ENCODE results near the gene PITPNC1. TPM values are rescaled to one million over a fixed set of nuclear protein-coding genes. Genes with fewer than 3 reads are reported as not detected.

PITPNC1 gene
- total RNA-seq, 1 donor from 2014 or later, result 19.3 TPM

DNA sequence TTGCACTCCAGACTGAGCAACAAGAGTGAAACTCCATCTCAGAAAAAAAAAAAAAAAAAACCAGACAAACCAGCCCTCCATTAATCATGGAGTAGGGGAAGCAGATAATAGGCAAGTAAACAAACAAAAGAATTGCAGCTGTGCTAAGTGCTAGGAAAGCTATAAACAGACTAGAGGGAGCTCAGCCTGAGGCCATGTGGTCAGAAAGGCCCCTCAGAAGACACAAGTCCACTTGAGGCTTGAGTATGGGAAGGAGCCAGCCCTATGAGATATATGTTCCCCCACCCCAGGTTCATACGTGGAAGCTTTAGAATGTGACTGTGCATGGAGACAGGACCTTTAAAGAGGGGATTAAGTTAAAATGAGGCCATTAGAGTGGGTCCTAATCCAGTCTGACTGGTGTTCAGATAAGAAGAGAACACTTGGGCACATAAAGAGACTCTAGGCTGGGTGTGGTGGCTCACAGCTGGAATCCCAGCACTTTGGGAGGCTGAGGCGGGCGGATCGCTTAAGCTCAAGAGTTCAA, 208.1 kb downstream of the PITPNC1 start:
- TF ChIP-seq, protein P1, sequence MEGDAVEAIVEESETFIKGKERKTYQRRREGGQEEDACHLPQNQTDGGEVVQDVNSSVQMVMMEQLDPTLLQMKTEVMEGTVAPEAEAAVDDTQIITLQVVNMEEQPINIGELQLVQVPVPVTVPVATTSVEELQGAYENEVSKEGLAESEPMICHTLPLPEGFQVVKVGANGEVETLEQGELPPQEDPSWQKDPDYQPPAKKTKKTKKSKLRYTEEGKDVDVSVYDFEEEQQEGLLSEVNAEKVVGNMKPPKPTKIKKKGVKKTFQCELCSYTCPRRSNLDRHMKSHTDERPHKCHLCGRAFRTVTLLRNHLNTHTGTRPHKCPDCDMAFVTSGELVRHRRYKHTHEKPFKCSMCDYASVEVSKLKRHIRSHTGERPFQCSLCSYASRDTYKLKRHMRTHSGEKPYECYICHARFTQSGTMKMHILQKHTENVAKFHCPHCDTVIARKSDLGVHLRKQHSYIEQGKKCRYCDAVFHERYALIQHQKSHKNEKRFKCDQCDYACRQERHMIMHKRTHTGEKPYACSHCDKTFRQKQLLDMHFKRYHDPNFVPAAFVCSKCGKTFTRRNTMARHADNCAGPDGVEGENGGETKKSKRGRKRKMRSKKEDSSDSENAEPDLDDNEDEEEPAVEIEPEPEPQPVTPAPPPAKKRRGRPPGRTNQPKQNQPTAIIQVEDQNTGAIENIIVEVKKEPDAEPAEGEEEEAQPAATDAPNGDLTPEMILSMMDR (IDR thresholded peaks at IDR 0.05), result no peak
- H3K27me3 Mint-ChIP-seq, result no peaks in the 10 kb centered on the region
- H3K27ac Mint-ChIP-seq, result no peak overlapping the region
- DNase-seq (no peak), ATAC-seq (ENCODE audit: low read depth) (no peak)
- CTCF ChIA-PET, result no interaction called here
- no peak overlapping the region for H3K4me3 Mint-ChIP-seq
- peaks cover 3% of the 10 kb centered on the region for H3K9me3 Mint-ChIP-seq
- H3K4me1 Mint-ChIP-seq, result peaks cover 9% of the 10 kb centered on the region
- H3K36me3 Mint-ChIP-seq (ENCODE audit: low read depth), result peaks cover 7% of the 10 kb centered on the region
- POLR2A ChIA-PET, result no interaction called here
- intact Hi-C loops (cut with micrococcal nuclease), result no loop called here

DNA sequence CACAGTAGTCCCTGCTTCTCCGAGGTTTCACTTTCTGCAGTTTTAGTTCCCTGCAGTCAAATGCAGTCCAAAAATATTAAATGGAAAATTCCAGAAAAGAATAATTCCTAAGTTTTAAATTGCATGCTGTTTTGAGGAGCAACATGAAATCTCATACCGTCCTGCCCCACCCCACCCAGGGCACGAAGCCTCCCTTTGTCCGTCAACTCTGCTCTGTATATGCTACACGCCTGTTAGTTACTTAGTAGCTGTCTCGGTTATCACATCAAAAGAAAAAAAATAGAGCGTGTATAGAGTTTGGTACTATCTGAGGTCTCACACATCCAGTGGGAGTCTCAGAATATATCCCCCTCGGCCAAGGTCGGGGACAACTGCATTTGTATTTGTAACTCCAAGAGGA, 211.2 kb downstream of the PITPNC1 start:
- H3K27ac Mint-ChIP-seq, result no peak overlapping the region
- intact Hi-C loops (cut with micrococcal nuclease), result no loop called here
- H3K27me3 Mint-ChIP-seq, result no peaks in the 10 kb centered on the region
- H3K9me3 Mint-ChIP-seq, result peaks cover 5% of the 10 kb centered on the region
- ChIA-PET CTCF (no interaction called here), POLR2A (interaction anchor here (1.1 kb wide), 1 partner anchor 9 kb away, joined by 6 read pairs; no protein-coding TSS in a partner anchor)
- H3K4me1 Mint-ChIP-seq, result peaks cover 9% of the 10 kb centered on the region
- no peak overlapping the region for H3K4me3 Mint-ChIP-seq
- TF ChIP-seq, protein P1 (IDR thresholded peaks at IDR 0.05), result no peak
- H3K36me3 Mint-ChIP-seq (ENCODE audit: low read depth), result peaks cover 5% of the 10 kb centered on the region
- DNase-seq (no peak), ATAC-seq (ENCODE audit: low read depth) (no peak)

DNA sequence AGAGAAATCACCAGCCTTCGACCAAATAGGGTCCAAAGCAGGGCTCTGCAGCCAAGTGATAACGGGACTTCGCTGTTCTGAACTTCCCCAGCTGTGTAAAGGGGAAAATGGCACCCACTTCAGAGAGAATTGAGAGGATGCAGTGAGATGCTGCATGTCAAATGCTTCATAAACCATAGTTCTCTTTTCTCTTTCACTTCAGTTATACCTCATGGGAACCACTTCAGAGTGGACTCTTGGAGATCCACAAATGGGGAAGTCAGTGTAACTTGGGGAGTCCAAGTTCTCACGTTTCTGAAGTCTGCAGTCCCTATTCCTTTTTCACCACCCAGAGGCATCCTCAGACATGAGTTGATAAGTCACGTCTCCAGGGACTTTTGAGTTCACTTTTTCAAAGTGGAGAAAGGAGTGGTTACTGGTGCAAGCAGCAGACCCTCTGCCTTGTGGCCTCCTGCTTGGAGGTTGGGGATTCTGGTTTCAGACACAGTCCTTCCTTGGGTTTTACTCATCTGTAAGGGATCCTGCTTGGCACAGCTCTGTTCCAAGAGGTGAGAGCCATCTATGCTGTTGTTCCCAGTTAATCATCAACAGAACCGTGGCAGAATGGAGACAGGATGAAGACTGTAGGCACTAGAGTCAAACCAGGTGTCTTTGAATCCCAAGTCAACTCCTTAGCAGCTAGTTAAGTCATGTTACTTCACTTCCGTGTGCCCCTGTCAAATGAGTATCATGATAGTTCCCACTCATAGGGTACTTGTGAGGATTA, 217.2 kb downstream of the PITPNC1 start:
- TF ChIP-seq, protein P1 (IDR thresholded peaks at IDR 0.05), result no peak
- ChIA-PET CTCF (no interaction called here), POLR2A (no interaction called here)
- peaks cover 2% of the 10 kb centered on the region for H3K36me3 Mint-ChIP-seq (ENCODE audit: low read depth)
- H3K4me3 Mint-ChIP-seq, result no peak overlapping the region
- intact Hi-C loops (cut with micrococcal nuclease), result no loop called here
- peaks cover 11% of the 10 kb centered on the region for H3K4me1 Mint-ChIP-seq
- H3K9me3 Mint-ChIP-seq, result peaks cover 2% of the 10 kb centered on the region
- H3K27me3 Mint-ChIP-seq, result no peaks in the 10 kb centered on the region
- no peak overlapping the region for H3K27ac Mint-ChIP-seq
- ATAC-seq (ENCODE audit: low read depth) (peak; percentile 40), DNase-seq (no peak)

DNA sequence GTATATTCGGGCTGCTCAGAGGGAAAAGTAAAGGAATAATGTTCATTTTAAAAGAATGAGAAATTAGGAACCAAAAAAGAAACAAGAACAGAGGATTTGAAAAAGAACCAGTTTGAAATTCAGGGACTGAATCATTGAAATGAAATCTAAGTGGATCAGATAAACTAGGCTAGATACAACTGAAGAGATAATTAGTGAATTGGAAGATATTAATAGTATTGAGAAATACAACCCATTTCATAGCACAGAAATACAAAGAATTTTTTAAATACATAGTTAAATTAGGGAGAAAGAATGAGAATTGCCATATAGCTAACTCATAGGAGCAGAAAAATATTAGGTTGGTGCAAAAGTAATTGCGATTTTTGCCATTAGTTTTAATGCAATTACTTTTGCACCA, 223.3 kb downstream of the PITPNC1 start:
- no peaks in the 10 kb centered on the region for H3K4me1 Mint-ChIP-seq
- ChIA-PET CTCF (interaction anchor here (0.8 kb wide), 1 partner anchor 226 kb away, joined by 3 read pairs; no protein-coding TSS in a partner anchor), POLR2A (interaction anchor here (1.0 kb wide), 1 partner anchor 210 kb away, joined by 3 read pairs; no protein-coding TSS in a partner anchor)
- no peaks in the 10 kb centered on the region for H3K9me3 Mint-ChIP-seq
- H3K36me3 Mint-ChIP-seq (ENCODE audit: low read depth), result no peaks in the 10 kb centered on the region
- intact Hi-C loops (cut with micrococcal nuclease), result loop anchor here (10.0 kb wide), 1 partner anchor 126 kb away; no protein-coding TSS in a partner anchor
- DNase-seq (no peak), ATAC-seq (ENCODE audit: low read depth) (no peak)
- no peak overlapping the region for H3K4me3 Mint-ChIP-seq
- no peaks in the 10 kb centered on the region for H3K27me3 Mint-ChIP-seq
- no peak overlapping the region for H3K27ac Mint-ChIP-seq
- TF ChIP-seq, protein P1 (IDR thresholded peaks at IDR 0.05), result no peak

DNA sequence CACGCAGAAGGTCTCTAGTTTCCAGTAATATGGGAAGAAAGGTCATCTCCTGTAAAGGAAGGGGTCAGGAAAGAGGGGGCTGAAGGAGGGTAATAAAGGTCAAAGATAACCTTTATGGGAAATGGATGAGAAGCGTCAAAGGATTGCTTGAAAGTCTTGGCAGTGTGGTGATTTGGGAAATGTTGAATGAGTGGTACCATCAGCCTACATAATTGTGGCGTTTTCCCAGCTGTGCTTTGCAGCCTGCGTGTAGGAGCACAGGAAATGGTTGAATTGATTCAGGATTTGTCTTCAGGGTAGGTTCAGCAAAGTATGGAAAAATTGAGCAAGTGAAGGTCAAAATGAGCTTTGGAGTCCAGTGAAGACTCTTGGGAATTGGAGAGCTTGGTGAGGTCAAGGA, 224.8 kb downstream of the PITPNC1 start:
- POLR2A ChIA-PET, result interaction anchor here (1.2 to 1.8 kb wide), 2 partner anchors 27 to 223 kb away, joined by 3 to 5 read pairs; no protein-coding TSS in a partner anchor

More for the DNA sequence above, 224.8 kb downstream of the PITPNC1 start:
- TF ChIP-seq, protein P1 (IDR thresholded peaks at IDR 0.05), result no peak
- intact Hi-C loops (cut with micrococcal nuclease), result loop anchor here (10.0 kb wide), 1 partner anchor 127 kb away; no protein-coding TSS in a partner anchor
- CTCF ChIA-PET, result interaction anchor here (1.3 to 2.9 kb wide), 2 partner anchors 226 to 242 kb away, joined by 5 to 11 read pairs; no protein-coding TSS in a partner anchor
- Mint-ChIP-seq H3K27me3 (no peaks in the 10 kb centered on the region), H3K9me3 (no peaks in the 10 kb centered on the region), H3K4me3 (no peak overlapping the region), H3K27ac (no peak overlapping the region), H3K36me3 (ENCODE audit: low read depth) (no peaks in the 10 kb centered on the region), H3K4me1 (no peaks in the 10 kb centered on the region)
- ATAC-seq (ENCODE audit: low read depth) (no peak), DNase-seq (no peak)
